NCI-H526 treated with DMSO at 0.1 percent for 48 hours (cell line): ENCODE results near the gene FARP1.
A peak's percentile ranks its signal among the peaks of the same experiment; 100 is the strongest.

Experiments
- DNase-seq: peaks from one replicate; lab custom pipeline; 2025; lab: John Stamatoyannopoulos, UW

The FARP1 gene

GRCh38 chr13:98332222-98332621 lies 189.3 kb downstream of the FARP1 start:
- DNase-seq: no peak

GRCh38 chr13:98332691-98333090 lies 189.8 kb downstream of the FARP1 start:
- no peak for DNase-seq

GRCh38 chr13:98333486-98333885 lies 190.6 kb downstream of the FARP1 start:
- DNase-seq: peak; percentile 48

GRCh38 chr13:98334620-98335205 lies 191.8 kb downstream of the FARP1 start:
- no peak for DNase-seq

- DNase-seq: no peak
Observed at GRCh38 chr13:98335721-98336120, 192.8 kb downstream of the FARP1 start.

- no peak for DNase-seq
Observed at GRCh38 chr13:98338310-98338709, 195.4 kb downstream of the FARP1 start.

GRCh38 chr13:98339684-98340425 lies 197.0 kb downstream of the FARP1 start:
- DNase-seq: no peak

GRCh38 chr13:98342953-98343352 lies 200.1 kb downstream of the FARP1 start:
- no peak for DNase-seq

- no peak for DNase-seq
Observed at GRCh38 chr13:98343461-98343860, 200.6 kb downstream of the FARP1 start.

- no peak for DNase-seq
Observed at GRCh38 chr13:98344392-98344791, 201.5 kb downstream of the FARP1 start.

GRCh38 chr13:98345107-98345935 lies 202.4 kb downstream of the FARP1 start:
- DNase-seq: no peak

- no peak for DNase-seq
Observed at GRCh38 chr13:98346904-98347636, 204.2 kb downstream of the FARP1 start.

- no peak for DNase-seq
Observed at GRCh38 chr13:98347756-98348155, 204.9 kb downstream of the FARP1 start.

- DNase-seq: no peak
Observed at GRCh38 chr13:98348466-98349200, 205.7 kb downstream of the FARP1 start.

- DNase-seq: no peak
Observed at GRCh38 chr13:98349731-98350305, 206.9 kb downstream of the FARP1 start.

GRCh38 chr13:98350746-98351330 lies 207.9 kb downstream of the FARP1 start:
- no peak for DNase-seq

GRCh38 chr13:98351636-98352035 lies 208.7 kb downstream of the FARP1 start:
- no peak for DNase-seq

GRCh38 chr13:98352226-98352625 lies 209.3 kb downstream of the FARP1 start:
- DNase-seq: no peak

GRCh38 chr13:98353750-98354149 lies 210.9 kb downstream of the FARP1 start:
- no peak for DNase-seq

- no peak for DNase-seq
Observed at GRCh38 chr13:98358937-98359336, 216.0 kb downstream of the FARP1 start.

GRCh38 chr13:98360545-98360944 lies 217.7 kb downstream of the FARP1 start:
- no peak for DNase-seq
